Liver (tissue), 9 donors: ENCODE results near the gene ERH. TPM values are rescaled to one million over a fixed set of nuclear protein-coding genes. Genes with fewer than 3 reads are reported as not detected.

Experiments used
- DNase-seq: peaks from one replicate; pipeline ENCODE4 v3.0.0-alpha.2; 2017; ENCODE audit warnings: low spot score
- H3K27ac ChIP-seq, 2 donors: one replicate each; pipeline ENCODE4 v1.7.0; 2013; ENCODE audit warnings: inconsistent platforms in 2 of 2, low read length in 2 of 2, control low read depth in 1 of 2, low read depth in 1 of 2, mild to moderate bottlenecking in 1 of 2
- H3K27me3 ChIP-seq, 4 donors: one replicate each; pipeline versions ENCODE4 v1.6.1 to v1.7.0; 2013; ENCODE audit warnings: low read length in 3 of 4, inconsistent platforms in 1 of 4, mild to moderate bottlenecking in 1 of 4, moderate library complexity in 1 of 4; ENCODE audit not compliant: control insufficient read depth in 4 of 4, insufficient read depth in 4 of 4
- H3K36me3 ChIP-seq, 4 donors: one replicate each; pipeline versions ENCODE4 v1.6.1 to v1.7.0; 2013; ENCODE audit warnings: low read length in 3 of 4, mild to moderate bottlenecking in 3 of 4, low read depth in 1 of 4, moderate library complexity in 1 of 4; ENCODE audit not compliant: control insufficient read depth in 4 of 4, insufficient read depth in 3 of 4
- H3K4me1 ChIP-seq, 4 donors: one replicate each; pipeline versions ENCODE4 v1.6.1 to v1.7.0; 2013; ENCODE audit warnings: low read length in 3 of 4, mild to moderate bottlenecking in 3 of 4, moderate library complexity in 1 of 4; ENCODE audit not compliant: control insufficient read depth in 4 of 4, insufficient read depth in 4 of 4
- H3K4me3 ChIP-seq, 3 donors: one replicate each; pipeline versions ENCODE4 v1.6.1 to v1.7.0; 2013; ENCODE audit warnings: low read length in 3 of 3, control low read depth in 1 of 3, low read depth in 1 of 3, mild to moderate bottlenecking in 1 of 3
- H3K9ac ChIP-seq, 2 donors: one replicate each; pipeline ENCODE4 v1.7.0; 2013; ENCODE audit warnings: low read length in 2 of 2, mild to moderate bottlenecking in 2 of 2, moderate library complexity in 2 of 2, control low read depth in 1 of 2, low read depth in 1 of 2
- H3K9me3 ChIP-seq, 4 donors: one replicate each; pipeline versions ENCODE4 v1.6.1 to v1.7.0; 2013; ENCODE audit warnings: low read length in 3 of 4; ENCODE audit not compliant: control insufficient read depth in 4 of 4
- CTCF ChIP-seq: fragments of 150-350 bp; IDR thresholded peaks from 2 replicates; pipeline ENCODE4 v1.5.1; 2017; ENCODE audit warnings: improper control_type of control experiment, low read depth, low read length; ENCODE audit not compliant: missing input control
- EGR1 ChIP-seq, 2 donors: IDR thresholded peaks; 2 replicates each; pipeline ENCODE4 v1.6.1; 2016 to 2018; ENCODE audit warnings: antibody characterized with exemption in 2 of 2, low read depth in 2 of 2
- FOXA1 ChIP-seq: IDR thresholded peaks from 2 replicates; pipeline ENCODE4 v1.6.1; 2016; ENCODE audit warnings: antibody characterized with exemption
- FOXA2 ChIP-seq: IDR thresholded peaks from 2 replicates; pipeline ENCODE4 v1.6.1; 2016; ENCODE audit warnings: antibody characterized with exemption
- GABPA ChIP-seq, 2 donors: IDR thresholded peaks in 1 of 2; conservative IDR thresholded peaks in 1 of 2; 2 replicates each; pipeline ENCODE4 v1.6.1; 2016; ENCODE audit warnings: antibody characterized with exemption in 2 of 2, mild to moderate bottlenecking in 1 of 2, moderate library complexity in 1 of 2
- HNF4A ChIP-seq, 2 donors: conservative IDR thresholded peaks; 2 replicates each; pipeline ENCODE4 v1.6.1; 2016; ENCODE audit warnings: antibody characterized with exemption in 2 of 2, mild to moderate bottlenecking in 2 of 2
- HNF4G ChIP-seq: IDR thresholded peaks from 2 replicates; pipeline ENCODE4 v1.6.1; 2016; ENCODE audit warnings: antibody characterized with exemption
- JUND ChIP-seq, 2 donors: IDR thresholded peaks; 2 replicates each; pipeline ENCODE4 v1.6.1; 2016; ENCODE audit warnings: antibody characterized with exemption in 2 of 2
- MAX ChIP-seq: IDR thresholded peaks from 2 replicates; pipeline ENCODE4 v1.6.1; 2016; ENCODE audit warnings: antibody characterized with exemption
- NR2F2 ChIP-seq: IDR thresholded peaks from 2 replicates; pipeline ENCODE4 v1.6.1; 2016; ENCODE audit warnings: antibody characterized with exemption
- RAD21 ChIP-seq, 2 donors: IDR thresholded peaks; 2 replicates each; pipeline ENCODE4 v1.6.1; 2016; ENCODE audit warnings: antibody characterized with exemption in 2 of 2, mild to moderate bottlenecking in 2 of 2
- REST ChIP-seq: IDR thresholded peaks from 2 replicates; pipeline ENCODE4 v1.6.1; 2016; ENCODE audit warnings: antibody characterized with exemption, mild to moderate bottlenecking
- RXRA ChIP-seq, 2 donors: IDR thresholded peaks; 2 replicates each; pipeline ENCODE4 v1.6.1; 2017 to 2018; ENCODE audit warnings: antibody characterized with exemption in 2 of 2, mild to moderate bottlenecking in 1 of 2
- SP1 ChIP-seq: IDR thresholded peaks from 2 replicates; pipeline ENCODE4 v1.6.1; 2018; ENCODE audit warnings: antibody characterized with exemption, mild to moderate bottlenecking
- TAF1 ChIP-seq: conservative IDR thresholded peaks from 2 replicates; pipeline ENCODE4 v1.6.1; 2016; ENCODE audit warnings: antibody characterized with exemption, mild to moderate bottlenecking
- YY1 ChIP-seq: IDR thresholded peaks from 2 replicates; pipeline ENCODE4 v1.6.1; 2016; ENCODE audit warnings: antibody characterized with exemption, mild to moderate bottlenecking
- ZBTB33 ChIP-seq: IDR thresholded peaks from 2 replicates; pipeline ENCODE4 v1.6.1; 2016; ENCODE audit warnings: antibody characterized with exemption
- WGBS: extraction: QIAGEN DNeasy Blood & Tissue Kit; methylation state at CpG from one replicate; pipeline ENCODE4 v1.1.7; 2013; 5-methylcytosine and 5-hydroxymethylcytosine counted together
- polyA plus RNA-seq, 2 donors: library from polyadenylated mRNA; stranded (reverse) in 1 of 2; unstranded in 1 of 2; fragments of 200-250 nt in 1 of 2; fragments of >200 nt in 1 of 2; fragmentation: Nextera tagmentation in 1 of 2; extraction: Ambion mirVana in 1 of 2; gene quantifications; one replicate each; pipeline versions ENCODE4 v1.2.1 to v1.2.3, GENCODE V29; 2013 to 2015
- total RNA-seq, 2 donors: library from RNA; depleted of rRNA; stranded (reverse); fragments of >200 nt; gene quantifications; one replicate each; pipeline ENCODE4 v1.2.3, GENCODE V29; 2014
- TF ChIP-seq, protein P1 (sequence below): IDR thresholded peaks from 2 replicates; pipeline ENCODE4 v1.6.1; 2016; ENCODE audit warnings: antibody characterized with exemption
- donor health status: healthy.
- donor health status: healthy.
- donor health status: healthy.
- donor health status: healthy.
- donor health status: healthy.

The ERH gene
- 10 to 100 TPM; 56.5 to 78.0 TPM for total RNA-seq
- polyA plus RNA-seq: 10 to 100 TPM; 49.2 to 70.3 TPM

GRCh38 chr14:69398053-69398817 lies at the start of gene ERH, which contains the start of gene SLC39A9:
Gene ERH (minus strand): TSS chr14:69398299. CDS start chr14:69398233, 66 bp downstream.
Gene SLC39A9 (plus strand): TSS chr14:69398692. CDS start chr14:69399370, 678 bp downstream.
- under 1% methylated on average over 53 of the region's 53 CpGs for WGBS
- H3K36me3 ChIP-seq: peaks cover 5 to 29% (median 21%) of the 10 kb centered on the region in 4 donors
- H3K4me3 ChIP-seq: peak within 1 kb of the TSS; percentile 89 to 100 (median 93)
- H3K9ac ChIP-seq: peak within 1 kb of the TSS; percentile 90 to 96
- H3K27ac ChIP-seq: peak within 1 kb of the TSS; percentile 86 to 95
- no peaks in the 10 kb centered on the region for H3K27me3 ChIP-seq
- TF ChIP-seq EGR1 (IDR thresholded peaks at IDR 0.05; ENCODE audit: low read depth in 2 of 2) (peak; percentile 84 to 94), SP1 (peak; percentile 67), HNF4G (no peak), YY1 (peak; percentile 100), ZBTB33 (peak; percentile 99), RXRA (IDR thresholded peaks at IDR 0.05) (peak; percentile 51 to 73), FOXA2 (no peak), MAX (peak; percentile 81), FOXA1 (no peak), HNF4A (conservative IDR thresholded peaks at IDR 0.05) (peak; percentile 27 to 48), RAD21 (IDR thresholded peaks at IDR 0.05) (peak in 1 of 2 donors; percentile 27), NR2F2 (peak; percentile 71), GABPA (IDR thresholded peaks at IDR 0.05 in 1 of 2, conservative IDR thresholded peaks at IDR 0.05 in 1 of 2) (peak; percentile 99), REST (peak; percentile 75), TAF1 (peak; percentile 71), JUND (IDR thresholded peaks at IDR 0.05) (peak; percentile 65 to 67), CTCF (peak; percentile 3)
- TF ChIP-seq, protein P1, sequence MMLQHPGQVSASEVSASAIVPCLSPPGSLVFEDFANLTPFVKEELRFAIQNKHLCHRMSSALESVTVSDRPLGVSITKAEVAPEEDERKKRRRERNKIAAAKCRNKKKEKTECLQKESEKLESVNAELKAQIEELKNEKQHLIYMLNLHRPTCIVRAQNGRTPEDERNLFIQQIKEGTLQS: peak; percentile 62
- H3K4me1 ChIP-seq: peaks cover 5 to 37% (median 33%) of the 10 kb centered on the region in 4 donors
- no peaks in the 10 kb centered on the region for H3K9me3 ChIP-seq
- DNase-seq: peak; percentile 91
